Stimulated activated CD8-positive, alpha-beta memory T cell treated with anti-CD3 and anti-CD28 coated beads, Interleukin-7, amount 100 ng/mL, for 24 hours (primary cell): ENCODE data around the gene LTV1.
"Not testable (repeated sequence)": the region's sequence is repeated elsewhere in the genome, so short reads cannot be mapped to it uniquely, and the experiment has no call there.

ENCODE experiments used
- DNase-seq: peaks from one replicate; pipeline ENCODE4 v3.0.0-alpha.2; 2020; ENCODE audit warnings: low read depth

LTV1 gene

DNA sequence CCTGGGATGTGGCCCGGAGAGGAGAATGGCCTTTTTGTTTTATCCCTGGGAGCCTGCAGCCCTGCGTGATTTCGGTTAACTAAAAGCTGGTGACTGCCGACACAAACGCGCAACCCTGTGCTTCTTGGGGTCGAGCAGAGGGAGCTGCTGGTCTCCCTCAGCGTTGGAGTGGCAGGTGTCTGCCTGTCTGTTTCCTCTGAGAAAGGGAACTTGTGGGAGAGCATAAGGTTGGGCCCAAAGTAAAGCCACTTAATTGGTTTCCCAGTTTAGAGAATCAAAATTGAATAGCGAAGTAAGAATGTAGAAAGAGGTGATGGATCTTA, 500 bp downstream of the LTV1 start:
- no peak for DNase-seq

- DNase-seq = no peak
These were observed 868 bp downstream of the LTV1 start for GRCh38 chr6:143844006-143844405.

- DNase-seq = no peak
These were observed 1.9 kb downstream of the LTV1 start for GRCh38 chr6:143845033-143845432.

DNA sequence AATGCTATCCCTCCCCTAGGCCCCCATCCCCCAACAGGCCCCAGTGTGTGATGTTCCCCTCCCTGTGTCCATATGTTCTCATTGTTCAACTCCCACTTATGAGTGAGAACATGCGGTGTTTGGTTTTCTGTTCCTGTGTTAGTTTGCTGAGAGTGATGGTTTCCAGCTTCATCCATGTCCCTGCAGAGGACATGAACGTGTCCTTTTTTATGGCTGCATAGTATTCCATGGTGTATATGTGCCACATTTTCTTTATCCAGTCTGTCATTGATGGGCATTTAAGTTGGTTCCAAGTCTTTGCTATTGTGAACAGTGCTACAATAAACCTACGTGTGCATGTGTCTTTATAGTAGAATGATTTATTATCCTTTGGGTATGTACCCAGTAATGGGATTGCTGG, 8.6 kb downstream of the LTV1 start:
- not testable (repeated sequence) for DNase-seq

- not testable (repeated sequence) for DNase-seq
These were observed 11.9 kb downstream of the LTV1 start for GRCh38 chr6:143855057-143855456.

- DNase-seq = not testable (repeated sequence)
These were observed 13.6 kb downstream of the LTV1 start for GRCh38 chr6:143856762-143857161.

- DNase-seq = no peak
These were observed 14.5 kb downstream of the LTV1 start for GRCh38 chr6:143857651-143858050.

DNA sequence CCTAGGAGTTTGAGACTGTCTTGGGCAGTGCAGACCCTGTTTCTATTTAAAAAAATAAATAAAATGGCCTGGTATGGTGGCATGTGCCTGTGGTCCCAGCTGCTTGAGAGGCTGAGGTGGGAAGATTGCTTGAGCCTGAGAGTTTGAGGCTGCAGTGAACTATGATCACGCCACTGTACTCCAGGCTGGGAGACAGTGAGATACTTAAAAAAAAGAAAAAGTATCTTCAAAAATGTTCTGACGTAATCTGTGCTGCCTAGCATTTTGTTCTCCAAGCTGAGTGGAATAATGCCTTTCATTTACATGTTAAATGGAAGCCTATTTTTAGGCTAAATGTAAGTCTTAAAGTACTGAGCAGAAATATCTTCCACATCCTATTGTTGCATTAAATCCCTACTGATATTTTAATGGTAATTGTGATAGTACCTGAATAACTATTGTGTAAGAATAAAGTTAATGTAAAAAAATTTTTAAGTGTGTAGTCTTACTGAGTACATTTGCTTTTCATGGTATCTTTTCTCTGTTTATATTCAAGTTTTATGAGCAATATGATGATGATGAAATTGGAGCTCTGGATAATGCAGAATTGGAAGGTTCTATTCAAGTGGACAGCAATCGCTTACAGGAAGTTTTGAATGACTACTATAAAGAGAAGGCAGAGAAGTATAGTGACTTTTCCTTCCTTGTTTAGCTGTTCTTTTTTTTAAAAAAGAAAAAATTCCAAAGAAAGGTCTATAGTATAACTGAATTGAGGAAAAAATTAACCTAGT, 16.9 kb downstream of the LTV1 start:
- no peak for DNase-seq

DNA sequence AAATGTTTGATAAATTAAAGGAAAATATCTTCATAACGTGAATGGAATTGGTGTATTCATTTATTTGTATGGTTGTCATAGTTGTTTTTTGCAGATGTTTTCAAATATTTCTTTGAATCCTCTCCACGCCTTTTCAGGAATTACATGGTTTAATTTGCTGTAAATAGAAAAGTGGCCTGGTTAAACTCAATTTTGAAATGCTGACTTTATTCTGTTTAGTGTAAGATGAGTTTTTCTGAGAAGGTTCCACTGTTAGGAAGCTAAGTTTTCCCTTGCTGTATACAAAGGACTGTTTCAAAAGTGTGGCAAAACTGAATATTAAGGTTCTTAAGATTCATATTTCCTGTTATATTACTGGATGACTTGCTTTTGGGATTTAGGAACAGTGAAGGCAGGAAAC, 20.6 kb downstream of the LTV1 start:
- DNase-seq = no peak

- DNase-seq = no peak
These were observed 21.1 kb downstream of the LTV1 start, which contains the start of gene ZC2HC1B for GRCh38 chr6:143864234-143864633. Gene ZC2HC1B (plus strand): TSS chr6:143864474. CDS start chr6:143864540, 66 bp downstream.

GRCh38 chr6:143867236-143867635, 24.1 kb downstream of the LTV1 start:
- DNase-seq = no peak

GRCh38 chr6:143868808-143869207, 25.7 kb downstream of the LTV1 start:
- not testable (repeated sequence) for DNase-seq

- not testable (repeated sequence) for DNase-seq
These were observed 28.1 kb downstream of the LTV1 start for GRCh38 chr6:143871202-143871730.

DNA sequence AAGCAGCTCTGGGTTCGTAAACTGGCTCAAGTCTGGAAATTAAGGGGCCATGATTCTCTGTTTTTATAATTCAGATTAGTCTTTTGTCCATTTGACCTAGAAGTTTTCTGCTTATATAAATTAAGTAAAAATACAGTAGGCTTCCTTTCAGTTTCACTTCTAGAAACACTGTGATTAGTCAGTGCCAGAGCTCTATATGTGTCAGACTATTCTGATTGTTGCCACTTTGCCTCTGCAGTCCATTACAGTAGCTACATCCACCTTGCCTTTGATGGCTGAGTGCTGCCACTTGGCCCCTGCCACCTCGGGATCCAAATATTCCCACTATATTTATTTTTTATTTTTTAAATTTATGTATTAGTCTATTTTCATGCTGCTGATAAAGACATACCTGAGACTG, 29.1 kb downstream of the LTV1 start:
- no peak for DNase-seq

GRCh38 chr6:143873600-143873999, 30.5 kb downstream of the LTV1 start:
- DNase-seq = not testable (repeated sequence)

DNA sequence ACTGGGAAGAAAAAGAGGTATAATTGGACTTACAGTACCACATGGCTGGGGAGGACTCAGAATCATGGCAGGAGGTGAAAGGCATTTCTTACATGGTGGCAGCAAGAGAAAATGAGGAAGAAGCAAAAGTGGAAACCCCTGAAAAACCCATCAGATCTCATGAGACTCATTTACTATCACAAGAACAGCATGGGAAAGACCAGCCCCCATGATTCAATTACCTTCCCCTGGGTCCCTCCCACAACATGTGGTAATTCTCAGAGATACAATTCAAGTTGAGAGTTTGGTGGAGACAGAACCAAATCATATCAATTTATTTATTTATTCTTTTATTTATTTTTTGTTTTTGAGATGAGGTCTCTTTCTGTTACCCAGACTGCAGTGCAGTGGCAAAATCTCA, 31.4 kb downstream of the LTV1 start:
- DNase-seq = not testable (repeated sequence)

DNA sequence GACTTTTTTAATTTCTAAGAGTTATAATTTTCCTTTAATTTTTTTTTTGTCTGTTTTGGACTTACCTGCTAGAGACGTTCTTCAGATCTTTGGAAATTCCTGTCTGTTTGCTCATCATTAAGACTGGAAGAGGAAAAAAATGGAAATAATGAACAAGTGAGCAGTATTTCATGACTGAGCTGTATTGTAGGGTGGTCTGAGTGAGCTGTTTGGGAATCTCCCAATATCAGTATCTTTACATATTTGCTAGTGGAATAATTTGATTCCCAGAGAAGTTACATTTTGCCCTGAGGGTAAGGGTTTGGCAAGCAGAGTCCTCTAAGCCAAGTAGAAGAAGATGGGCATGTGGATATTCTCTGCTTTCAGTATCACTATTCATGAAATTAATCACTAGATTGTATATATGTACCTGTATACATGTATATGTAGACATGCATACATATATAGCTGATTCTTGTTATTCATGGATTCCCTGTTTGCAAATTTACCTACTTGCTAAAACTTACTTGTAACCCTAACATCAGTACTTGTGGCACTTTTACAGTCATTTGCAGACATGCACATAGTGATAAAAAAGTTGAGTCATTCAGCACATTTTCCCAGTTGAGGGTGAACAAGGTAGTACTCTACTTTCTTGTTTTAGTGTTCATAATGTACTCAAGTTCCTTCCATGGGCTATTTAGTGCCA, 34.6 kb downstream of the LTV1 start:
- no peak for DNase-seq

DNA sequence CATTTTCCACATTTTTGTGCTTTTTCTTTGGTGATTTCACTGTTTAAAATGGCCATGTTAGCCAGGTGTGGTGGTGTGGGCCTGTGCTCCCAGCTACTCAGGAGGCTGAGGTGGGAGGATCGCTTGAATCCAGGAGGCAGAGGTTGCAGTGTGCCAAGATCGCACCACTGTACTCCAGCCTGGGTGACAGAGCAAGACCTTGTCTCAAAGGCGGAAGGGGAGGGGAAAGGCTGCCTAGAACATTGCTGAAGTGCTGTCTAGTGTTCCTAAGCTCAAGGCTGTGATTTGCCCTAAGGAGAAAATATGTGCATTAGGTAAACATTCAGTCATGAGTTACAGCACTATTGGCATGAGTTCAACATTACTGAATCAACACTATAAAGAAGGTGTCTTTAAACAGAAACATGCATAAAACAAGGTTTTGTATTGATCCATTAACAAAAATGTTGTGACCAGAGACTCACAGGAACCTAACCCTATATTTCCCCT, 35.2 kb downstream of the LTV1 start:
- DNase-seq = no peak

DNA sequence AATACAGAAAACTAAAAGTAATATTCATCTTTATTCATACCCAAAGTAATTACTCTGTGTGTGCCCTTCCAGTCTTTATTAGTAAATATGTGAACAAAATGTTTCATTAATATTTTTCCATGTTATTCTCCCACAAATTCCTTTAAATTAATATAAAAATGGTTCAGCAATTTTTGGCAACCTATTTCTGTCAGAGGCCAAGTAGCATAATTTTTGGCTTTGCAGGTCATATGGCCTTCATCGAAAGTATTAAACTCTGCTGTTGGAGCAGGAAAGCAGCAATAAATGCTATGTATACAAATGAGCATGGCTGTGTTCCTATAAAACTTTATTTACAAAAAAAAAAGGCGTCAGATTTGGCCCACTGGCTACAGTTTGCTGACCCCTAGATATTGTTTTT, 37.3 kb downstream of the LTV1 start:
- DNase-seq = no peak

GRCh38 chr6:143882401-143882930, 39.3 kb downstream of the LTV1 start:
- no peak for DNase-seq

GRCh38 chr6:143884216-143884900, 41.2 kb downstream of the LTV1 start:
- no peak for DNase-seq

DNA sequence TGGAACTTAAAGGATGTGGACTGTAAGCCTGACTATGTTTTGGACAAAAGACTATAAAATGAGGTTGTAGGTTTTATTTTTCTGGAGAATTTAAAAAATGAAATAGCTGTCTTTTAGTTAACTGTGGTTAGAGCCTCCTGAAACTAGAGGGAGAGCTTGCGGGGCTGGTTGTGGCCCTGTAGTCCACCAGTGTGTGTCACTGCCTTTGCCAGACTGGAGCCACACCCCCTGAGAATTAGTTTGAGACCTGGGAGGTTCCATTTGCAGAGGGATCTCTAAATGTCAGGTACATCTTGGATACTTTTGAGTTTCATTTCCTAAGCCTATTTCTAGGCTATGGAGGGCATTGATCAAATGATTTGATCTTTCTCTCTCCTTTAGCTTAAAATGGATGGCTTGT, 42.0 kb downstream of the LTV1 start:
- DNase-seq = no peak
